Limb (tissue), 2 donors: ENCODE measurements around the gene DDO.

Experiments
- DNase-seq, 2 donors: peaks; one replicate each; pipeline ENCODE4 v3.0.0-alpha.2; 2016; ENCODE audit errors: extremely low spot score in 2 of 2

Gene DDO

DNA sequence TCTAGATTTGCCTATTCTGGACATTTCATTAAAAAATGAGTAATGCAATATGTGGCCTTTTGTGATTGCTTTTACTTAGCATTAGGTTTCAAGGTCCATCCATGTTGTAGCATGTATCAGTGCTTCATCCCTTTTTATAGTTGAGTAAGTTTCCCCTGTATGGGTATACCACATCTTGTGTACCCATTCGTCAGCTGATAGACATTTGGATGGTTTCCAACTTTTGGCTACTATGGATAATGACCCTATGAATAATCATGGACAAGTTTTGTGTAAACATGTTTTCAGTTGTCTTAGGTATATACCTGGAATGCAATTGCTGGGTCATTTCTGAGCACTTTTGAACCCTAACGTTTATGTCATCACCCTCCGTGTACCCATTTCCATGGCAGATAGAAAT lies 72.6 kb downstream of the DDO start:
- no peak for DNase-seq
